Activated CD8-positive, alpha-beta memory T cell treated with anti-CD3 and anti-CD28 coated beads, Interleukin-2, amount 10 ng/mL, durations not matched to agents 7 days and 5 days (primary cell): ENCODE results near the gene CDC14A. TPM values are rescaled to one million over a fixed set of nuclear protein-coding genes. Genes with fewer than 3 reads are reported as not detected.
"Not testable (repeated sequence)": the region's sequence is repeated elsewhere in the genome, so short reads cannot be mapped to it uniquely, and the experiment has no call there.

Experiments
- ATAC-seq: fragments of 150-1000 bp; cut with Tn5 transposase; one replicate; pipeline ENCODE4 v1.10.0; 2021; ENCODE audit warnings: moderate library complexity
- CTCF ChIA-PET: fragments of 350-600 bp; sonication (Branson Sonifier 250); formaldehyde crosslinking; loops from one replicate; lab custom pipeline; 2021; ENCODE audit warnings: antibody characterized with exemption; lab: Charles Lee
- DNase-seq: peaks from one replicate; pipeline ENCODE4 v3.0.0-alpha.2; 2020
- H3K27ac Mint-ChIP-seq: one replicate; pipeline ENCODE4 v1.8.0; 2021; ENCODE audit warnings: mild to moderate bottlenecking, mixed read lengths
- H3K27me3 Mint-ChIP-seq: one replicate; pipeline ENCODE4 v1.8.0; 2021; ENCODE audit warnings: mixed read lengths
- H3K36me3 Mint-ChIP-seq: one replicate; pipeline ENCODE4 v1.8.0; 2021; ENCODE audit warnings: mild to moderate bottlenecking, mixed read lengths
- H3K4me1 Mint-ChIP-seq: one replicate; pipeline ENCODE4 v1.8.0; 2021; ENCODE audit warnings: mixed read lengths
- H3K4me3 Mint-ChIP-seq: one replicate; pipeline ENCODE4 v1.8.0; 2021; ENCODE audit warnings: mild to moderate bottlenecking, moderate library complexity, mixed read lengths
- H3K9me3 Mint-ChIP-seq: one replicate; pipeline ENCODE4 v1.8.0; 2022; ENCODE audit warnings: low read depth, mixed read lengths
- total RNA-seq, 2 experiments: library from RNA; stranded (reverse); gene quantifications; one replicate each; pipeline ENCODE4 v1.2.3, GENCODE V29; 2021

Gene CDC14A
- total RNA-seq, 2 experiments from 2014 or later, result 34.2 to 43.1 TPM

DNA sequence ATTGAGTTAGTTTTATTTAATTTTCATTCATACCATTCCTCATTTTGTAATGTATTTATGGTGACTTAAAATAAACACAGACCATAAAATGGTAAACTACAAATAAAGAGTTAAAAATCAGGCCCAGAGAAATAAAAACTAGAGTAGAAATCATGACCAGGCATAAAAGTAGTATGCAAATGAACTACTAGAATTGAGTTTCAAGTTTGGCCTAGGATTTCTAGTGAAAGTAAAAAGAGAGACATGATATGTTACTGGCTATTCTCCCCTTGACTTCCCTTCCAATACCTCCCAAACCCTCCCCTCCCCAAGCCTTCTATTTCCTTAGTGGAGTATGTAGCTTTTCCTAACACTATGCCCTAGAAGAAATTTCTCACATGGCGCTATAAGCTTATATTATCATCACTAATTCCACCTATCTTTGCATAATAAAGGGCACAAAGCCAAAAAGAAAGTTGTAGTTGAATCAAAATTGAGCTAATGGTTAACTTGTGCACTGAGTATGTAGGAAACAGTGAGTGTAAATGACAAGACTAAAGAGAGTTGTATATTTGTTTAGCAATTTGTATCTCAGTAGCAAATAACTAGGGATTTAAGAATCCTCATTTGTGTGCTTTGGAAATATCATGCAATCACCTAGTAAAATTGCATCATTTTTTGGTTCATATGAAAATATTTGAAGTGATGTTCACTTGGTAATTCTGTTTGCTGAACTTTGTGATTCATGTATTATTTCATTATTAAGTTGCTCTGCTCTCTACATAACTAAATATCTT is 29.7 kb upstream of the CDC14A start:
- Mint-ChIP-seq H3K4me1 (no peaks in the 10 kb centered on the region), H3K4me3 (no peak overlapping the region), H3K27me3 (no peaks in the 10 kb centered on the region), H3K27ac (no peak overlapping the region), H3K9me3 (peaks cover 11% of the 10 kb centered on the region), H3K36me3 (peaks cover 7% of the 10 kb centered on the region)
- no peak for ATAC-seq
- CTCF ChIA-PET, result no interaction called here
- DNase-seq, result no peak

DNA sequence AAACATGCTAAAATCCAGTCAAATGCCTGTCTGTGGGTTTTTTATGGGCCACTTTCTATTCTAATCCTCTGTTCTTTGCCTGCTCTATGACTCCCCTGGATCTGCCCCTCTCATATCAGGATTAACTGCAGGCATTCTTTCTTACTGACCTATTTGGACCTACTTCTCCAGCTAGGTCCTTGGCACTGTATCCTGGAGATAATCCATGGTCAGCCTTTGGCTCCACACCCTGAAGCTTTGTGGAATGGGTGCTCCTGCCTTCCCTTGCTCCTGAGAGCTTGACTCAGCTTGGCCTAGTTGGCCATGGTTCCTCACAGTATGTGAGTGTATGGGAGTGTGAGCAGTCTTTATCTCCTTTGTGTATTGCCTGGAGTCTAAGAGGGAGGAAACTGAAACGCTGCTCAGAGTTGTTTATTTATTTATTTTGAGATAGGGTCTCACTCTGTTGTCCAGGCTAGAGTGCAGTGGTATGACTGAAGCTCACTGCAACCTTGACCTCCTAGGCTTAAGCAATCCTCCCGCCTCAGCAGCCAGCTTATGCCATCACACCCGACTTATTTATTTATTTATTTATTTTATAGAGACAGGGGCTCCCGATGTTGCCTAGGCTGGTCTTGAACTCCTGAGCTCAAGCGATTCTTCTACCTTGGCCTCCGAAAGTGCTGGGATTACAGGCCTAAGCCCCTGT is 28.7 kb upstream of the CDC14A start:
- ATAC-seq, result no peak
- CTCF ChIA-PET, result no interaction called here
- DNase-seq, result no peak
- Mint-ChIP-seq H3K27me3 (no peaks in the 10 kb centered on the region), H3K36me3 (peaks cover 7% of the 10 kb centered on the region), H3K4me1 (no peaks in the 10 kb centered on the region), H3K4me3 (no peak overlapping the region), H3K27ac (no peak overlapping the region), H3K9me3 (peaks cover 11% of the 10 kb centered on the region)

DNA sequence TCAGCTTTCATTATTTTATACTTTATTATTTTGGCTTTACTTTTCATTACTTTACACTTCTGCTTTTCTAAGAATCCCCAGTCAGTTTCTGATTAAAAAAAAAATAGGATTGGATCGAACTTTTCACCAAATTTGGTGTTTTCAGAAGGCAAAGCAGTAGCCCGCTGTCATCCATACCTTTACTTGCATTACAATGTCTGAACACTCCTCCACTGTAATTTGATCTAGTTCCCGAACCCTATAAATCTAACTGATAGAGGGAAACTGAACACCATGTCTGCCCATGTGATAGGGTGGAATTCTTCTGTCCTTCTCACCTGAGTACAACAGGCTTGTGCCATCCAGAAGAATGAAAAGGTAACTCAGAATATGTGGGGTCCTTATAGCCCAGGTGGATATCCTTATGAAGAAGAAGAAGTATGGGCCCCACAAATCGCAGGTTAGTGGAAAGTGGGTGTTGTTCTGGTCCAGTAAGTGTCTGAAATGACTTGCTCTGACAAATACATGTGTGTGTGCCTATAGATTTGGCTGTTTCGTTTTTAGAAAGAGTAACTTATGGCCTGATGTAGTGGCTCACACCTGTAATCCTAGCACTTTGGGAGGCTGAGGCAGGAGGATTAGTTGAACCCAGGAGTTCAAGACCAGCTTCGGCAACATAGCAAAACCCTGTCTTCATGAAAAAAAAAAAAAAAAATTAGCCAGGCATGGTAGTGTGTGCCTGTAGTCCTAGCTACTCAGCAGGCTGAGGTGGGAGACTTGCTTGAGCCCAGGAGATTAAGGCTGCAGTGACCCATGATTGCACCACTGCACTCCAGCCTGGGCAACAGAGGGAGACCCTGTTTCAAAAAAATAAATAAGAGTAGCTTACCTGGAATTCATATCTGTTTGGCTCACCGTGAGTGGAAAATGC is 26.6 kb upstream of the CDC14A start:
- Mint-ChIP-seq H3K4me1 (no peaks in the 10 kb centered on the region), H3K4me3 (no peak overlapping the region), H3K27ac (no peak overlapping the region), H3K36me3 (peaks cover 2% of the 10 kb centered on the region), H3K27me3 (no peaks in the 10 kb centered on the region), H3K9me3 (peaks cover 6% of the 10 kb centered on the region)
- CTCF ChIA-PET, result no interaction called here
- ATAC-seq (no peak), DNase-seq (no peak)

DNA sequence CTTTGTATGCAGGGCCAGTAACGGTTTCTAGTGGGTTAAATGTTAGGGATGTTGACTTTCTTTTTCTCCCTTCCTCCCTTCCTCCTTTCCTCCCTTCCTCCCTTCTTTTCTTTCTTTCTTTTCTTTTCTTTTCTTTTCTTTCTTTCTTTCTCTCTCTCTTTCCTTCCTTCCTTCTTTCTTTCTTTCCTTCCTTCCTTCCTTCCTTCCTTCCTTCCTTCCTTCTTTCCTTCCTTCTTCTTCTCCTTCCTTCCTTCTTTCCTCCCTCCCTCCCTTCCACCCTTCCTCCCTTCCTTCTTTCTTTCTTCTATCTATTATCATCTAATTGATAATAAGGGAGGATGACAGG is 26.0 kb upstream of the CDC14A start:
- CTCF ChIA-PET, H3K4me1 Mint-ChIP-seq: not testable (repeated sequence)

DNA sequence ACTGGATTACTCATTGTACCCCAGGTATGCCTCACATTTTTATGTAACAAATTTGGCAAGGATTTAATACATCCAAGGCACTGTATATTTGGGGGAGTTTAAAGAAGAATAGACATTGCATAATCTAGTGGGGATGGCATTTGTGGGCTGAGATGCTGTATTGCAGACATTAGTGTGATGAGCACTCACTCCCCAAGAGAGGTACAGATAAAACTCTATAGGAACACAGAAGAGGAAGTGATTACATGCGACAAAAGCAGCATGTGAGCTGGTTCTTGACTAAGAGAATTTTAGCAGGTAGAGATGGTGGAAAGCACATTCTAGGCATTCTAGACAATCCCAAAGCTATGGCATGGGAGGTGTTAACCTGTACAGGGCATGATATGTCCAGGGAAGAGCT is 24.2 kb upstream of the CDC14A start:
- no peaks in the 10 kb centered on the region for H3K4me1 Mint-ChIP-seq
- DNase-seq, result no peak
- H3K27me3 Mint-ChIP-seq, result no peaks in the 10 kb centered on the region
- H3K36me3 Mint-ChIP-seq, result no peaks in the 10 kb centered on the region
- no peak for ATAC-seq
- H3K9me3 Mint-ChIP-seq, result no peaks in the 10 kb centered on the region
- H3K27ac Mint-ChIP-seq, result no peak overlapping the region
- CTCF ChIA-PET, result no interaction called here
- H3K4me3 Mint-ChIP-seq, result no peak overlapping the region

More for the DNA sequence above, 26.0 kb upstream of the CDC14A start:
- H3K27me3 Mint-ChIP-seq, ATAC-seq, H3K27ac Mint-ChIP-seq, H3K36me3 Mint-ChIP-seq, DNase-seq, H3K9me3 Mint-ChIP-seq, H3K4me3 Mint-ChIP-seq: not testable (repeated sequence)

DNA sequence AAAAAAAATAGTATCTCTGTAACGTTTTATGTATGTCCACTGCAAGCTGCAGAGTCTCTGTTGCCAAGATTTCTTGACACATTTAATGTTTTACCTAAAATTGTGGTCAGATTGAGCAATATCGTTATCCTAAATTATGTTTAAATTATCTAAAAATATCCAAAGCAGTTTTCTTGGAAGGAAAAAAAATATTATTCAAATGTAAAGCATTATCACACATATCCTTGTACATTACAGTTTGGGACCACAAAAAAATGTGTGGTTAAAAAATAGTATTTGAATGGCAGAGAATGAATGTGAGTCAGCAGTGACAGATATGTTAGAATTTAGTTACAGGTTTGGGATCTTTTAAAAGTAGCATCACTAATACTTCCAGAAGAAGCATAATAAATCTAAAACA is 21.2 kb upstream of the CDC14A start:
- ATAC-seq, H3K9me3 Mint-ChIP-seq, H3K4me3 Mint-ChIP-seq, DNase-seq, H3K4me1 Mint-ChIP-seq, H3K36me3 Mint-ChIP-seq, H3K27me3 Mint-ChIP-seq, H3K27ac Mint-ChIP-seq, CTCF ChIA-PET: not testable (repeated sequence)

DNA sequence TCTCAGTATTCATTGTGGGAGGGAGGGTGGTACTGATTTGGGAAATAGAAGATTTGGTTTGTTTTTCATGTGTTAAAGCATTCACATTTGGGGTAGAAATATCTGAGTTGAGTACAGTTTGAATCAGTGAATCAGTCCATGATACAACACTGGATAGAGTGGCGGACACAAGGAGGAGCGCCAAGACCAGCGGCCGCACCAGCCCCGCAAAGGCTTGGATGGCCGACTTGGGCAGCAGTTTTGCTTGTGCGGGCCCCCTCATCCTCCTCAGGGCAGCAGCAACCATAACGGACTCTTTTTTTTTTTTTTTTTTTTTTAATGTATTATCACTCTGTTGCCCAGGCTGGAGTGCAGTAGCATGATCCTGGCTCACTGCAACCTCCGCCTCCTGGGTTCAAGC is 20.0 kb upstream of the CDC14A start:
- CTCF ChIA-PET, result no interaction called here
- Mint-ChIP-seq H3K27ac (no peak overlapping the region), H3K9me3 (no peaks in the 10 kb centered on the region), H3K4me1 (no peaks in the 10 kb centered on the region), H3K36me3 (no peaks in the 10 kb centered on the region), H3K4me3 (no peak overlapping the region), H3K27me3 (peaks cover 3% of the 10 kb centered on the region)
- ATAC-seq (no peak), DNase-seq (no peak)

DNA sequence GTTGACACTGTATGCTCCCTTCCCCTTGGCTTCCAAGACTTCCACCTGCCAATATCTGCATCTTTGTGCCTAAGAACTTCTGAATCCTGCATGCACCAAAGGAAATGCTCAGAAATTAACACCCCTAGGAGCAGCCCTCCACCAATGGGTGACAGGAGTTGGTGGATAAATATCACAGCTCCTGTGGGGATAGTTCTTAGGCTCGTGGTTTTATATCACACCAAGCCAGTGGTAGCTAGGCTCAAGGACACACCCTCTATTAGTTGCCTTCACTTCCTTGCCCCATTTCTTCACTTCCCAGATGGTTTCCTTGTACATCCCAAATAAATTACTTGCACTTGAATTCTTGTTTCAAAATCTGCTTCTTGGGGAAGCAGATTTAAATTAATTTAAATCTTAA is 16.9 kb upstream of the CDC14A start:
- no peak overlapping the region for H3K4me3 Mint-ChIP-seq
- no peaks in the 10 kb centered on the region for H3K4me1 Mint-ChIP-seq
- H3K9me3 Mint-ChIP-seq, result no peaks in the 10 kb centered on the region
- ATAC-seq (no peak), DNase-seq (no peak)
- no peaks in the 10 kb centered on the region for H3K36me3 Mint-ChIP-seq
- no peak overlapping the region for H3K27ac Mint-ChIP-seq
- H3K27me3 Mint-ChIP-seq, result peaks cover 11% of the 10 kb centered on the region
- CTCF ChIA-PET, result no interaction called here

DNA sequence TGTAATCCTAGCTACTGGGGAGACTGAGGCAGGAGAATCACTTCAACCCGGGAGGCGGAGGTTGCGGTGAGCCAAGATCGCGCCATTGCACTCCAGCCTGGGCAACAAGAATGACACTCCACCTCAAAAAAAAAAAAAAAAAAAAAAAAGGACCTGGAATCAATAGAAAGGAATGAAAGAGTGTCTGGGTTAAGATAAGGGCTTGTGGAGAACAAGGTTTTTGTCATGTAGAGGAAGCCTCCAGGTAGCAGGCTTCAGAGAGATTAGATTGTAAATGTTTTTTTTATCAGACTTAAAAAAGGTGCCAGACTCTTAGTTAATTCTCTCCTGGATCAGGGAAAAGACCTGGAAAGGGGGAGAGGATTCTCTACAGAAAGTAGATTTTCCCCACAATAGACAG is 14.4 kb upstream of the CDC14A start:
- CTCF ChIA-PET, DNase-seq, H3K36me3 Mint-ChIP-seq, H3K4me3 Mint-ChIP-seq, H3K9me3 Mint-ChIP-seq, ATAC-seq, H3K4me1 Mint-ChIP-seq, H3K27ac Mint-ChIP-seq: not testable (repeated sequence)
- H3K27me3 Mint-ChIP-seq, result peaks cover 11% of the 10 kb centered on the region

DNA sequence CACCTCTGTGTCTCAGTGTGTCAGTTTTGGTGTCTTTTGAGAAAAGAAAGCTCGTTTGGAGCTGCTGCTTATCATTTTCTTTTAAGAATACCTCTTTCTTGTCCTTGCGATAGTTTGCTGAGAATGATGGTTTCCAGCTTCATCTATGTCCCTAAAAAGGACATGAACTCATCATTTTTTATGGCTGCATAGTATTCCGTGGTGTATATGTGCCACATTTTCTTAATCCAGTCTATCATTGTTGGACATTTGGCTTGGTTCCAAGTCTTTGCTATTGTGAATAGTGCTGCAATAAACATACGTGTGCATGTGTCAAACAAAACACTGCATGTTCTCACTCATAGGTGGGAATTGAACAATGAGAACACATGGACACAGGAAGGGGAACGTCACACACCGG is 12.6 kb upstream of the CDC14A start:
- not testable (repeated sequence) for DNase-seq, H3K9me3 Mint-ChIP-seq, ATAC-seq, H3K36me3 Mint-ChIP-seq, H3K4me1 Mint-ChIP-seq, H3K4me3 Mint-ChIP-seq, H3K27ac Mint-ChIP-seq
- peaks cover 11% of the 10 kb centered on the region for H3K27me3 Mint-ChIP-seq
- CTCF ChIA-PET, result interaction anchor here (1.2 kb wide), 1 partner anchor 12 kb away, joined by 3 read pairs; the partner anchor contains the start of gene CDC14A

DNA sequence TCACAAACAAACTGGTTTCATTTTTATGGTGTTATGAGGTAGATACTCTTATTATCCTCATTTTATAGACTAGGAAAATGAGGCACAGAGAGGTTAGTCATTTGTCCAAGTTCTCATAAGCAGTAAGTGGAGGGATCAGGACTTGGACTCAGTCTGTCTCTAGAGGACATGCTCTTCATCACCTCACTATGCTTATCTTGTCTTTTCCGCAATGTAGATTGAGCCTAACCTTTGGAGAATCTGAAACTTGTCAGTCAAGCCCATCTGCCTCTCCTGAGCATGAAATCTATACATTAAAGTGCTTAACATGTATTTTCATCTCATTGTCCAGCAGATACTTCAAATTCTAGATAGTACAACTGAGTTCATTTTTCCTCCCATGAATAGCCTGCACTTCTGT is 11.8 kb upstream of the CDC14A start:
- ATAC-seq (no peak), DNase-seq (no peak)
- Mint-ChIP-seq H3K36me3 (no peaks in the 10 kb centered on the region), H3K27ac (no peak overlapping the region), H3K4me1 (no peaks in the 10 kb centered on the region), H3K27me3 (peaks cover 11% of the 10 kb centered on the region), H3K4me3 (no peak overlapping the region), H3K9me3 (no peaks in the 10 kb centered on the region)
- CTCF ChIA-PET, result no interaction called here

DNA sequence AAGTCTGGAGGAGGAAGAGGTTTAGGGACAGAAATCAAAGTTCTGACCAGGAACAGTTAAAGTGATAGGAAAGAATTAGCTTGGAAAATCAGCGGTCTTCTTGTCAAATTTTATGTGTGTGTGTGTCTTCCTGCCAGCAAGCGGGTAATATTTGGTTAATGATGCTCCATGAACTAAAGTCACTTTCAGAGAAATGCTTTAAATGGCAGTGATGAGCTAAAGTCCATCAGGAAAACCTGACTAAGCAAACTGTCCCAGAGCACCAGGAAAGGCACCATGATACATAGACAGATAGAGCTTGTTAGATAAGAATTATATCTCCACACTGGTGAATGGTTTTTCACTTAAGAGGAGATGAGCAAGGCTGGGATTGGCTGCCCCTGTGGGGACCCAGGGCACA is 10.0 kb upstream of the CDC14A start:
- Mint-ChIP-seq H3K27me3 (peaks cover 7% of the 10 kb centered on the region), H3K36me3 (no peaks in the 10 kb centered on the region), H3K27ac (no peak overlapping the region), H3K4me3 (no peak overlapping the region), H3K4me1 (no peaks in the 10 kb centered on the region), H3K9me3 (no peaks in the 10 kb centered on the region)
- ATAC-seq, result no peak
- DNase-seq, result no peak
- CTCF ChIA-PET, result interaction anchor here (1.4 kb wide), 1 partner anchor 9 kb away, joined by 3 read pairs; no protein-coding TSS in a partner anchor

DNA sequence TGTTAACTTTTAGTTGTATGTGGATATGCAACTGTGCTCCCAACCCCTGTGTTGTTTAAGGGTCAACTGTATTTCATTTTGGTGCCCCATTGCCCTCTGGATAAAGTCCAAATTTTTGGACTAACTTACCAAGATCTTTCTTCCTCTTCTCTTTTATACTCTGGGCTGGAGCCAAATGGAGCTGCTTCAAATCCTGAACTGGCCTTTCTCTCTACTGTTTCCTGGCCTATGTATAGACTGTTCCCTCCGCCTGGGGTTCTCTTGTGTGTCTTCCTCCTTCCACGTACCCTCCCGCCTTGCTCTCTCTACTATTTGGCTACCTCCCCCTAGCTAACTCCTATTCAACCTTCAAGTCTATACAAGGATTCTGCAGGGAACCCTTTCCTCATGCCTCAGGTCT is 8.4 kb upstream of the CDC14A start:
- ATAC-seq (no peak), DNase-seq (no peak)
- CTCF ChIA-PET, result interaction anchor here (0.7 kb wide), 1 partner anchor 61 kb away, joined by 3 read pairs; no protein-coding TSS in a partner anchor
- Mint-ChIP-seq H3K4me1 (no peaks in the 10 kb centered on the region), H3K36me3 (no peaks in the 10 kb centered on the region), H3K27ac (no peak overlapping the region), H3K9me3 (no peaks in the 10 kb centered on the region), H3K4me3 (no peak overlapping the region), H3K27me3 (peaks cover 3% of the 10 kb centered on the region)
